GM10847 (cell line): ENCODE results near the gene CBLIF.

Experiments used
- POLR2A ChIP-seq: IDR thresholded peaks from 2 replicates; pipeline ENCODE4 v1.6.1; 2011; ENCODE audit not compliant: insufficient read length; ENCODE audit errors: extremely low read depth

Gene CBLIF

GRCh38 chr11:59804061-59804460, 41.2 kb downstream of the CBLIF start:
- no peak for TF ChIP-seq POLR2A

DNA sequence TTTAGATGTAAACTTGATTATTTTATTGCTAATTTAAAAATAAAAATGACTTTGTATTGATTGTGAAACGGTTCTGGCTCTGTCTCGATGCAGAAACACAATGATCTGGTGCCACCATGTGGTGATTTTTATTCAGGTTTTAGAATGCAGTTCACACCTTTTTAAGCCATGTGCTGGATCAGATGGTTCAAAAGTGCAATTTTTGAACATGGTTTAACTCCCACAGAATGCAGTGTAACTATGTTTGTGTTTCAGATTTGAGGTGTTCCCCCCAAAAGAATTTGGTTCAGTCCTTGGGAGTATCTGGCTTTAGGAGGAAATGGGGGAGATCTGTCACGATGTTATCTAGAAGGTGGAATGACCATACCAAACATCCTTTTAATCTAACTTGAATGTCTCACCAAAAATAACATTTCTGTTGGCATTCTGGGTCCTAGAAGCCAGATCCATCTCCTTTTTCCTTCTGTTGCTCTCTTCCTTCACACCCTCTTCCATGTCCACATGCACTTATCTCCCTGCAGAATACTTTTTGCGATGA, 42.6 kb downstream of the CBLIF start:
- TF ChIP-seq POLR2A = no peak

- TF ChIP-seq POLR2A = no peak
Measured at GRCh38 chr11:59801981-59802638, 43.2 kb downstream of the CBLIF start.

GRCh38 chr11:59801160-59801706, 44.1 kb downstream of the CBLIF start:
- TF ChIP-seq POLR2A = no peak

- no peak for TF ChIP-seq POLR2A
Measured at GRCh38 chr11:59800390-59801025, 44.8 kb downstream of the CBLIF start.

- TF ChIP-seq POLR2A = no peak
Measured at GRCh38 chr11:59794417-59794816, 50.9 kb downstream of the CBLIF start.

GRCh38 chr11:59792507-59792906, 52.8 kb downstream of the CBLIF start:
- no peak for TF ChIP-seq POLR2A

DNA sequence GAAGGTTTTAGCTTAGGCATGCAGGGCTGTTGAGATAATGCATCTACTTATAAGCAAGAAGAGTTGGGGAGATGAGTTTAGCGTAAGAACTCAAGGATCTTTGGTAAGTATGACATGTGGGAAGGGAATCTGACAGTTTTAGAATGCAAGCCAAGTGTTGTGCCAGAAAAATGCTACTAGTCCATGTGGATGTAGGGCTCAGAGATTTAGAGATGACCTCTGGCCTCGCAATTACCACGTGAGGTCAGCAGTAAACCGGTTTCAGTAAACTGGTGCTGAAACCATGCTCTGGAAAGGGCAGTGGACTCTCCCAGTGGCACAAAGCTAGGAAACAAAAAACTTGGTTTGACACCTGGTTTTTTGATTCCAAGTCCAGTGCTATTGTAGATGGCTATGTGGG, 53.7 kb downstream of the CBLIF start:
- no peak for TF ChIP-seq POLR2A

- no peak for TF ChIP-seq POLR2A
Measured at GRCh38 chr11:59787816-59788215, 57.5 kb downstream of the CBLIF start.

- no peak for TF ChIP-seq POLR2A
Measured at GRCh38 chr11:59787255-59787588, 58.1 kb downstream of the CBLIF start.

GRCh38 chr11:59785818-59786217, 59.5 kb downstream of the CBLIF start:
- no peak for TF ChIP-seq POLR2A

- TF ChIP-seq POLR2A = no peak
Measured at GRCh38 chr11:59783632-59784090, 61.6 kb downstream of the CBLIF start.

DNA sequence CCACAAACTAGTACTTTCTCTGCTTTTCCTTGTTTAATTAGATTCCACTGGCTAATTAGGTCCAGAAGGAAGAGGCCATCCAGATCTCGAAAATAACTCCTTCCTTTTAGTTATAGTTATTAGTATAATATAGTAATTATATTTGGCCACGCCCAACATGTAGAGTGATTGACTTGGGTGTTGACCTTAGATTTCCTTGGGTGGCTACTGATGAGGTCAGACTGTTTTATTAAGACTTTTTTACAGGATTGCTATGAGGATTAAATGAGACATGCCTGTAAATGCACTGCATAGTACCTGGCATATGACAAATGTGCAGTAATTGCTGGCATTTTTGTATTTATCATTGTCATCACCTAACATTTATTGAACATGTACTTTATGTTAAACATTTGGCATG, 63.2 kb downstream of the CBLIF start:
- TF ChIP-seq POLR2A = no peak

- TF ChIP-seq POLR2A = no peak
Measured at GRCh38 chr11:59779487-59779886, 65.8 kb downstream of the CBLIF start.
